ENCODE results near the gene ABCB8.

ABCB8 gene

DNA sequence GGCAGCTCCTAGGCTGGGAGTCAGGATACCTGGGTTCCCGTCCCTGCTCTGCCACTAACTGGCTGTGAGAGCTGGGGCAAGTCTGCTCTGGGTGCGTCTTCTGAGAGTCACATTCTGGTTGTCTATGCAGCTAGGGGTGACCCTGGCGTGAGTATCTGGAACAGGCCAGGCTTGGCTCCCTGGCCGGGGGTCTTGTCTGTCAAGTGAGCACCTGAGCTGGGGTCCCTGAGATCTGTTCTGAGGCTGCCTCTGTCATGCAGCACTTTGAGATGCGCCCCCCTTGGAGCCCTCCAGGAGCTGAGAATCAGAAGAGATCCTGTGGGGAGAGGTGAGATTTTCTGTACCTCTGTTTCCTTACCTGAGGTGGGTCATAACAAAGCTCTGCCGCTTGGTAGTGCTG is 65.5 kb downstream of the ABCB8 start:
- TF ChIP-seq EZH2phosphoT487 (IDR thresholded peaks at IDR 0.05; ENCODE audit: borderline replicate concordance) = no peak
- TF ChIP-seq, protein P1, sequence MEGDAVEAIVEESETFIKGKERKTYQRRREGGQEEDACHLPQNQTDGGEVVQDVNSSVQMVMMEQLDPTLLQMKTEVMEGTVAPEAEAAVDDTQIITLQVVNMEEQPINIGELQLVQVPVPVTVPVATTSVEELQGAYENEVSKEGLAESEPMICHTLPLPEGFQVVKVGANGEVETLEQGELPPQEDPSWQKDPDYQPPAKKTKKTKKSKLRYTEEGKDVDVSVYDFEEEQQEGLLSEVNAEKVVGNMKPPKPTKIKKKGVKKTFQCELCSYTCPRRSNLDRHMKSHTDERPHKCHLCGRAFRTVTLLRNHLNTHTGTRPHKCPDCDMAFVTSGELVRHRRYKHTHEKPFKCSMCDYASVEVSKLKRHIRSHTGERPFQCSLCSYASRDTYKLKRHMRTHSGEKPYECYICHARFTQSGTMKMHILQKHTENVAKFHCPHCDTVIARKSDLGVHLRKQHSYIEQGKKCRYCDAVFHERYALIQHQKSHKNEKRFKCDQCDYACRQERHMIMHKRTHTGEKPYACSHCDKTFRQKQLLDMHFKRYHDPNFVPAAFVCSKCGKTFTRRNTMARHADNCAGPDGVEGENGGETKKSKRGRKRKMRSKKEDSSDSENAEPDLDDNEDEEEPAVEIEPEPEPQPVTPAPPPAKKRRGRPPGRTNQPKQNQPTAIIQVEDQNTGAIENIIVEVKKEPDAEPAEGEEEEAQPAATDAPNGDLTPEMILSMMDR (conservative IDR thresholded peaks at IDR 0.05; ENCODE audit: low read length) = no peak
- no peaks in the 10 kb centered on the region for H3K9me2 ChIP-seq (replicated peaks; ENCODE audit: low read depth, low read length)
- H3K9ac ChIP-seq (ENCODE audit: low read depth, low read length, poor library complexity, severe bottlenecking) = no peak overlapping the region

DNA sequence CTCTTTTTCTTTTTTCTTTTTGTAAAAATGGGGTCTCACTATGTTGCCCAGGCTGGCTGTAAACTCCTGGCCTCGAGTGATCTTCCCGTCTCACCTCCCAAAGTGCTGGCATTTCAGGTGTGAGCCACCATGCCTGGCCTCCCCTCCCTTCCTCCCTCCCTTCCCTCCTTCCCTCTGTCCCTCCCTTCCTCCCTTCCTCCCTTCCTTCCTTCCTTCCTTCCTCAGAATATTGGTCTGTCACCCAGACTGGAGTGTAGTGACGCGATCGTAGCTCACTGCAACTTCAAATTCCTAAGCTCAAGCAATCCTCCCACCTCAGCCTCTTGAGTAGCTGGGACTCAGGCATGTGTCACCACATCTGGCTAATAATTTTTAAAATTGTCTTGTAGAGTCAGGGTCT is 66.4 kb downstream of the ABCB8 start:
- Histone ChIP-seq H3K4me1 (ENCODE audit: insufficient read depth, low read length, poor library complexity, severe bottlenecking) (no peaks in the 10 kb centered on the region), H4K20me1 (ENCODE audit: insufficient read depth, low read length, poor library complexity, severe bottlenecking) (peaks cover 43% of the 10 kb centered on the region), H3K9ac (ENCODE audit: low read depth, low read length, poor library complexity, severe bottlenecking) (no peak overlapping the region), H3F3A (ENCODE audit: low read depth) (no peaks in the 10 kb centered on the region), H3K9me2 (replicated peaks; ENCODE audit: low read depth, low read length) (no peaks in the 10 kb centered on the region), H3K4me2 (ENCODE audit: low read depth, low read length, poor library complexity, severe bottlenecking) (no peak overlapping the region), H2AFZ (ENCODE audit: low read length) (no peak overlapping the region), H3K27me3 (ENCODE audit: insufficient read depth, low read length, poor library complexity, severe bottlenecking) (no peaks in the 10 kb centered on the region), H3K79me2 (ENCODE audit: insufficient read depth, low read length) (peaks cover 70% of the 10 kb centered on the region; the same call in 1 of the 2 replicates), H3K4me3 (ENCODE audit: low read length, poor library complexity, severe bottlenecking) (no peak overlapping the region), H3K36me3 (ENCODE audit: insufficient read depth, low read length) (no peaks in the 10 kb centered on the region), H3K9me3 (ENCODE audit: insufficient read depth, low read depth, low read length) (no peaks in the 10 kb centered on the region)
- TF ChIP-seq EZH2phosphoT487 (IDR thresholded peaks at IDR 0.05; ENCODE audit: borderline replicate concordance) = no peak
- TF ChIP-seq, protein P1 (conservative IDR thresholded peaks at IDR 0.05; ENCODE audit: low read length) = no peak

More for the DNA sequence above, 65.5 kb downstream of the ABCB8 start:
- Histone ChIP-seq H3K36me3 (ENCODE audit: insufficient read depth, low read length) (no peaks in the 10 kb centered on the region), H3K4me1 (ENCODE audit: insufficient read depth, low read length, poor library complexity, severe bottlenecking) (peaks cover 9% of the 10 kb centered on the region), H3F3A (ENCODE audit: low read depth) (no peaks in the 10 kb centered on the region), H3K79me2 (ENCODE audit: insufficient read depth, low read length) (peaks cover 74% of the 10 kb centered on the region; the same call in 1 of the 2 replicates), H3K9me3 (ENCODE audit: insufficient read depth, low read depth, low read length) (no peaks in the 10 kb centered on the region), H3K27me3 (ENCODE audit: insufficient read depth, low read length, poor library complexity, severe bottlenecking) (no peaks in the 10 kb centered on the region), H2AFZ (ENCODE audit: low read length) (no peak overlapping the region), H3K4me2 (ENCODE audit: low read depth, low read length, poor library complexity, severe bottlenecking) (no peak overlapping the region), H3K4me3 (ENCODE audit: low read length, poor library complexity, severe bottlenecking) (no peak overlapping the region), H4K20me1 (ENCODE audit: insufficient read depth, low read length, poor library complexity, severe bottlenecking) (peaks cover 52% of the 10 kb centered on the region)

DNA sequence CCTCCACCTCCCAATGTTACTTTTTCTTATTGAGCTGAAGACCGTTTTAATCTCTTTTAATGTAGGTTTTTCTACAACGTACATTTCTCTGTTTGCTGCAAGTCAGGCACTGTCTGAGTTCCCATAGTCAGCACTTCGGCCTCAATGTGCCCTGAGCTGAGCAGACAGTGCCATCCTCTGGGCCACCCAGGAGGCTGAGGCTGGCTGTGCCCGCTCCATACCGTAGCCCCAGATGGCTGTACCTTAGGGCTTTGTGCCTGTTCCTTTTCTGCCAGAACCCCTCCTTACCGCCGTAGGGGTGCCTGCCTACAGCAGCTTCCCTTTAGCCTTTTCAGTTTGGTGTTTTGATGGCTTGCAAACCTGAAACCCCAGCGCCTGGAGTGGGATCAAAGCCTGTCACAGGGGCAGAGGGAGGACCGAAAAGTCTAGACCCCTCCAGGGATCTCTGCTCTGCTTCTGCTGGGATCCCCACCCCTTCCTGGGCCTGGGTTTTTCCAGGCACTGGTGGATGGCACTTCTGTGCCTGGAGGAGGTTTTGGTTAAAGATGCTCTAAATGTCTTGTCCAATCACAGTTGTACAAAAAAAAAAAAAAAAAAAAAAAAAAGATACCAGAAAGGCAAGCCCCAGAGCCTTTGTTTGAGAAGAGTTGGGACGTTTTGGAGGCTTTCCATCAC is 67.0 kb downstream of the ABCB8 start:
- Histone ChIP-seq H3K9me3 (ENCODE audit: insufficient read depth, low read depth, low read length) (no peaks in the 10 kb centered on the region), H3K79me2 (ENCODE audit: insufficient read depth, low read length) (peaks cover 70% of the 10 kb centered on the region; the same call in 1 of the 2 replicates), H3K27me3 (ENCODE audit: insufficient read depth, low read length, poor library complexity, severe bottlenecking) (no peaks in the 10 kb centered on the region), H3F3A (ENCODE audit: low read depth) (no peaks in the 10 kb centered on the region), H2AFZ (ENCODE audit: low read length) (no peak overlapping the region), H3K4me1 (ENCODE audit: insufficient read depth, low read length, poor library complexity, severe bottlenecking) (no peaks in the 10 kb centered on the region), H3K9ac (ENCODE audit: low read depth, low read length, poor library complexity, severe bottlenecking) (no peak overlapping the region), H3K4me3 (ENCODE audit: low read length, poor library complexity, severe bottlenecking) (no peak overlapping the region), H4K20me1 (ENCODE audit: insufficient read depth, low read length, poor library complexity, severe bottlenecking) (peaks cover 42% of the 10 kb centered on the region), H3K4me2 (ENCODE audit: low read depth, low read length, poor library complexity, severe bottlenecking) (no peak overlapping the region), H3K9me2 (replicated peaks; ENCODE audit: low read depth, low read length) (no peaks in the 10 kb centered on the region), H3K36me3 (ENCODE audit: insufficient read depth, low read length) (no peaks in the 10 kb centered on the region)
- TF ChIP-seq, protein P1 (conservative IDR thresholded peaks at IDR 0.05; ENCODE audit: low read length) = peak; percentile 12; the same call in 1 of the 2 replicates
- TF ChIP-seq EZH2phosphoT487 (IDR thresholded peaks at IDR 0.05; ENCODE audit: borderline replicate concordance) = no peak
